ENCODE results near the gene AMZ2. TPM values are rescaled to one million over a fixed set of nuclear protein-coding genes. Genes with fewer than 3 reads are reported as not detected.

AMZ2 gene
- polyA plus RNA-seq, 4 donors, result 29.1 to 50.8 (median 33.9) TPM

DNA sequence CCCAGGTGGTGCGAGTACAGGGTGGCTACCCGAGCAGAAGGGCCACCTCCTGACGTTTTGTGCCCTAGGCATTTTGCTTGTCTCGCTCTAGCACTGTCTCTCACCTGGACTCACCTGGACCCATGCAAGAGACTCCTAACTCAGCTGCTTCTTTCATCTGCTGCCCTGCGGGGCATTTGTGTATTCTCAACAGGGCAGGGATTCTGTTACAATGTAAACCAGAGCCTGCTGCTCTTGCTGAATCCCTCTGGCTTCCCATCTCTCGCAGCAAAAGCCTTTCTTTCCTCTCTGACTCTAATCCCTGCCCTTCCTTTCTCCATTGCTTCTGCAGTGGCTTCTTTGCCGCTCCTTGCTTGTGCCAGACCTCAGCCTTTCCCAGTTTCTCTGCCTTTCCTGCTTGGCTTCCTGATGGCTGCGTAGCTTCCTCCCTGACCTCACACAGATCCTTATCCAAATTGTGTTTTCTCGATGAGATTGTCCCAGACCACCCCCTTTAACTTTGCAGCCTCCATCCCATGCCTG, 53.7 kb downstream of the AMZ2 start:
- Histone ChIP-seq H3K27ac (ENCODE audit: low read depth in 1 of 3, low read length in 2 of 3) (no peak overlapping the region), H3K4me3 (ENCODE audit: low read depth in 1 of 3, low read length in 3 of 3) (no peak overlapping the region), H3K27me3 (ENCODE audit: control insufficient read depth in 3 of 3, insufficient read depth in 3 of 3, low read length in 3 of 3) (peaks cover 0 to 3% (median 0%) of the 10 kb centered on the region in 3 donors), H3K4me1 (ENCODE audit: control insufficient read depth in 3 of 3, insufficient read depth in 2 of 3, low read depth in 1 of 3, low read length in 2 of 3) (no peaks in the 10 kb centered on the region), H3K9me3 (ENCODE audit: control insufficient read depth in 2 of 2, insufficient read depth in 1 of 2, low read depth in 1 of 2, low read length in 1 of 2) (no peaks in the 10 kb centered on the region), H3K36me3 (ENCODE audit: control insufficient read depth in 3 of 3, insufficient read depth in 2 of 3, low read depth in 1 of 3, low read length in 3 of 3) (no peaks in the 10 kb centered on the region)
- no peak for FAIRE-seq
- DNase-seq, result no peak
- WGBS, 3 donors, result 42 to 65% (median 53%) methylated on average over 9 of the region's 9 CpGs

DNA sequence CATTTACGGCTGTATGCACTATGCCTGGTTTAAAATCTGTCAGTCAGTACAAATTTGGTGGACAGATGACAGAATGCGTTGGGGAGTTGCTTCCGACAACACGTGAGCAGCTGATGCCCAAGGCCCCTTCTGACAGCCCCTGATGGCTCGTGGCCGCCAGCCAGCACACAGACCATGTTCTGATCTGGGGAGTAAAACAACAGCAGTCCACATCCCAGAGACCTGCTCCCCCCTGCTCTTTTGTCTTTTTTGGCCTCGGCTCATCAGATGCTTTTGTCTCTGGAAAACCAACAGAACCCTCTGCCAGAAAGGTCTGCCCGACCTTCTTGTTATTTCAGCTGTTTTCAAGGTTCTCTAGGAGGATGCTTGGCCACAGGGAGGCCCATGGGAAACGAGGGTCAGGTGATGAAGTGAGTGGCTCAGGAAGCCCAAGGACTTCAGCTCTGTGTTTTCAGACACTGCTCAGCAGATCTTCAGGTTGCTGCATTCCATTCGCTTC, 54.3 kb downstream of the AMZ2 start:
- Histone ChIP-seq H3K4me3 (ENCODE audit: low read depth in 1 of 3, low read length in 3 of 3) (no peak overlapping the region), H3K27ac (ENCODE audit: low read depth in 1 of 3, low read length in 2 of 3) (no peak overlapping the region), H3K4me1 (ENCODE audit: control insufficient read depth in 3 of 3, insufficient read depth in 2 of 3, low read depth in 1 of 3, low read length in 2 of 3) (no peaks in the 10 kb centered on the region), H3K36me3 (ENCODE audit: control insufficient read depth in 3 of 3, insufficient read depth in 2 of 3, low read depth in 1 of 3, low read length in 3 of 3) (no peaks in the 10 kb centered on the region), H3K27me3 (ENCODE audit: control insufficient read depth in 3 of 3, insufficient read depth in 3 of 3, low read length in 3 of 3) (peaks cover 0 to 2% (median 0%) of the 10 kb centered on the region in 3 donors), H3K9me3 (ENCODE audit: control insufficient read depth in 2 of 2, insufficient read depth in 1 of 2, low read depth in 1 of 2, low read length in 1 of 2) (no peaks in the 10 kb centered on the region)
- FAIRE-seq (no peak), DNase-seq (no peak)
- 70 to 77% (median 72%) methylated on average over 10 of the region's 10 CpGs for WGBS, 3 donors

DNA sequence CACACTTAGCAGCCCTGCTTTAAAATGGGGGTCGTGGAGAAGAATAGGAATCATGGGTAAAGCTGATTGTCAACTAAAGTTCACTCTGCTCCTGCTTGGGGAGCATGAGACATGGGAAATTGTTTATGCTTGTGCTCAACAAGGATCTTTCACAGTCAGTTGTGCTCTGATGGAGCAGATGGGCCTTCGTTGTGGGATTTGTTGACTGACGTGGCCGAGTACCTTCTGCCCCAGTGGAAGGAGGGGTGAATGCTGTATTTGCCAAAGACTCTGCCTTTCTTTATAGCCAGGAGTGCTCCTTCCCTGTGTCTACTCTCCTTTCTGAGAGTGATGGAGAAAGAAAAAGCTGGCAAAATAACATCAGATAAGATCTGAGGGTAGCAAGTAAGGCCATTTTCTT, 54.8 kb downstream of the AMZ2 start:
- no peaks in the 10 kb centered on the region for H3K4me1 ChIP-seq (ENCODE audit: control insufficient read depth in 3 of 3, insufficient read depth in 2 of 3, low read depth in 1 of 3, low read length in 2 of 3)
- no peak overlapping the region for H3K4me3 ChIP-seq (ENCODE audit: low read depth in 1 of 3, low read length in 3 of 3)
- H3K27ac ChIP-seq (ENCODE audit: low read depth in 1 of 3, low read length in 2 of 3), result no peak overlapping the region
- FAIRE-seq (no peak), DNase-seq (no peak)
- H3K27me3 ChIP-seq (ENCODE audit: control insufficient read depth in 3 of 3, insufficient read depth in 3 of 3, low read length in 3 of 3), result peaks cover 0 to 2% (median 0%) of the 10 kb centered on the region in 3 donors
- WGBS, 3 donors, result 54 to 60% (median 54%) methylated on average over 4 of the region's 4 CpGs
- H3K36me3 ChIP-seq (ENCODE audit: control insufficient read depth in 3 of 3, insufficient read depth in 2 of 3, low read depth in 1 of 3, low read length in 3 of 3), result no peaks in the 10 kb centered on the region
- no peaks in the 10 kb centered on the region for H3K9me3 ChIP-seq (ENCODE audit: control insufficient read depth in 2 of 2, insufficient read depth in 1 of 2, low read depth in 1 of 2, low read length in 1 of 2)

DNA sequence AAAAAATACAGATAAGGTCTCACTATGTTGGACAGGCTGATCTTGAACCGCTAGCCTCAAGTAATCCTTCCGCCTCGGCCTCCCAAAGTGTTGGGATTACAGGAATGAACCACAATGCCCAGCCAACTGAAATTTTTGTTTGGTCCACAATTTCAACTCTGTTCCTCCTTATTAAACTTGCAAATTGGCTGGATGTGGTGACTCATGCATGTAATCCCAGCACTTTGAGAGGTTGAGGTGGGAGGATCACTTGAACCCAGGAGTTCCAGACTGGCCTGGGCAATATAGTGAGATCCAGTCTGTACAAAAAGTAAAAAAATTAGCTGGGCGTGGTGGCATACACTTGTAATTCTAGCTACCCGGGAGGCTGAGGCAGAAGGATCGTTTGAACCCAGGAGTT, 56.9 kb downstream of the AMZ2 start:
- Histone ChIP-seq H3K4me3 (ENCODE audit: low read depth in 1 of 3, low read length in 3 of 3) (no peak overlapping the region), H3K4me1 (ENCODE audit: control insufficient read depth in 3 of 3, insufficient read depth in 2 of 3, low read depth in 1 of 3, low read length in 2 of 3) (no peaks in the 10 kb centered on the region), H3K36me3 (ENCODE audit: control insufficient read depth in 3 of 3, insufficient read depth in 2 of 3, low read depth in 1 of 3, low read length in 3 of 3) (no peaks in the 10 kb centered on the region), H3K27ac (ENCODE audit: low read depth in 1 of 3, low read length in 2 of 3) (no peak overlapping the region), H3K9me3 (ENCODE audit: control insufficient read depth in 2 of 2, insufficient read depth in 1 of 2, low read depth in 1 of 2, low read length in 1 of 2) (no peaks in the 10 kb centered on the region), H3K27me3 (ENCODE audit: control insufficient read depth in 3 of 3, insufficient read depth in 3 of 3, low read length in 3 of 3) (peaks cover 0 to 2% (median 0%) of the 10 kb centered on the region in 3 donors)
- 88 to 94% (median 93%) methylated on average over 6 of the region's 6 CpGs for WGBS, 3 donors
- DNase-seq (no peak), FAIRE-seq (no peak)

DNA sequence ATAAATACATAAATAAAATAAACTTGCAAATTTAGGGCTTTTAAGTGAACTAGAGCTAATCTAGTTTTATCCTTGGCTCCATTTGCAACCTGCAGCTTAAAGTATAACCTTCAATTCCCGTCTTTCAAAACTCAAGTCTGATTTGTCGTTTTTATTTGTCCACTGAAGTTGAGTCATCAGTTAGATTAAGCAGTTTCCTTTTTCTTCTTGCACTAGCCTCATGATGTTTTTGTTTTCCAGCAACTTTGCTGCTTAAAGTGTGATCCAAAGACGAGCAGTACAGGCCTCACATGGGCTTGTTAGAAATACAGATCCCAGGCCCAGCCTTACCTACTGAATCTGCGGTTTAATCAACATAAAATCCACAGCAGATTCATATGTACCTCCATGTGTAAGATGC, 57.3 kb downstream of the AMZ2 start:
- H3K4me1 ChIP-seq (ENCODE audit: control insufficient read depth in 3 of 3, insufficient read depth in 2 of 3, low read depth in 1 of 3, low read length in 2 of 3), result no peaks in the 10 kb centered on the region
- no peaks in the 10 kb centered on the region for H3K9me3 ChIP-seq (ENCODE audit: control insufficient read depth in 2 of 2, insufficient read depth in 1 of 2, low read depth in 1 of 2, low read length in 1 of 2)
- H3K36me3 ChIP-seq (ENCODE audit: control insufficient read depth in 3 of 3, insufficient read depth in 2 of 3, low read depth in 1 of 3, low read length in 3 of 3), result no peaks in the 10 kb centered on the region
- FAIRE-seq (no peak), DNase-seq (no peak)
- no peak overlapping the region for H3K4me3 ChIP-seq (ENCODE audit: low read depth in 1 of 3, low read length in 3 of 3)
- 54 to 71% (median 64%) methylated on average over 4 of the region's 4 CpGs for WGBS, 3 donors
- H3K27ac ChIP-seq (ENCODE audit: low read depth in 1 of 3, low read length in 2 of 3), result no peak overlapping the region
- H3K27me3 ChIP-seq (ENCODE audit: control insufficient read depth in 3 of 3, insufficient read depth in 3 of 3, low read length in 3 of 3), result peaks cover 0 to 2% (median 0%) of the 10 kb centered on the region in 3 donors

Other genes with a start within 250 kb of the AMZ2 start
- 10 to 100 TPM; 11.3 to 63.0 (median 26.7) TPM for gene KPNA2, start 212.3 kb upstream of the AMZ2 start, polyA plus RNA-seq
- under 1 TPM in 2 of 4 donors, not detected in 2; 0.18 to 0.25 TPM for gene SLC16A6, start 43.1 kb downstream of the AMZ2 start, polyA plus RNA-seq
- gene ARSG, start 43.5 kb downstream of the AMZ2 start, polyA plus RNA-seq, result 1 to 10 TPM in 2 of 4 donors, under 1 TPM in 1, not detected in 1; 0.81 to 1.6 (median 1.3) TPM
- 10 to 100 TPM; 11.6 to 26.2 (median 19.9) TPM for gene WIPI1, start 209.5 kb downstream of the AMZ2 start, polyA plus RNA-seq

Measured in small intestine (tissue), 7 donors.